Activated T-cell treated with anti-CD3 and anti-CD28 coated beads, Interleukin-2, amount 50 U/mL, for 4 hours (primary cell): ENCODE measurements around the gene NXF1. TPM values are rescaled to one million over a fixed set of nuclear protein-coding genes. Genes with fewer than 3 reads are reported as not detected.
A peak's percentile ranks its signal among the peaks of the same experiment; 100 is the strongest.
"Not testable (repeated sequence)": the region's sequence is repeated elsewhere in the genome, so short reads cannot be mapped to it uniquely, and the experiment has no call there.

Experiments
- ATAC-seq, 2 donors: fragments of 200-7000 bp; cut with Tn5 transposase; one replicate each; pipeline ENCODE4 v1.10.0; 2021
- DNase-seq: peaks from one replicate; pipeline ENCODE4 v3.0.0-alpha.2; 2020
- H3K27me3 Mint-ChIP-seq: one replicate; pipeline ENCODE4 v1.8.0; 2021; ENCODE audit warnings: low read depth, mixed read lengths
- H3K36me3 Mint-ChIP-seq: one replicate; pipeline ENCODE4 v1.8.0; 2022; ENCODE audit warnings: mixed read lengths; ENCODE audit not compliant: insufficient read depth
- H3K4me1 Mint-ChIP-seq: one replicate; pipeline ENCODE4 v1.8.0; 2021; ENCODE audit warnings: low read depth, mixed read lengths
- H3K4me3 Mint-ChIP-seq: one replicate; pipeline ENCODE4 v1.8.0; 2021; ENCODE audit warnings: mild to moderate bottlenecking, moderate library complexity, mixed read lengths
- H3K9me3 Mint-ChIP-seq: one replicate; pipeline ENCODE4 v1.8.0; 2021; ENCODE audit warnings: mixed read lengths
- total RNA-seq, 3 donors: library from RNA; stranded (reverse); gene quantifications; one replicate each; pipeline ENCODE4 v1.2.1, GENCODE V29; 2021

Gene NXF1
- 100 to 1,000 TPM; 138 to 180 (median 158) TPM for total RNA-seq

GRCh38 chr11:62805076-62805892 is at the start of gene NXF1:
NXF1 (minus strand) TSS chr11:62805440; CDS start chr11:62805356, 84 bp downstream.
- peaks cover 29% of the 10 kb centered on the region for H3K36me3 Mint-ChIP-seq

GRCh38 chr11:62854013-62854824 is 49.0 kb upstream of the NXF1 start:
- no peak for DNase-seq
- peaks cover 40% of the 10 kb centered on the region for H3K36me3 Mint-ChIP-seq
- peak overlapping the region; percentile 97 for H3K4me3 Mint-ChIP-seq
- H3K9me3 Mint-ChIP-seq = no peaks in the 10 kb centered on the region
- H3K4me1 Mint-ChIP-seq = peaks cover 47% of the 10 kb centered on the region
- no peak for ATAC-seq
- H3K27me3 Mint-ChIP-seq = no peaks in the 10 kb centered on the region

More at GRCh38 chr11:62805076-62805892, at the start of gene NXF1:
- no peaks in the 10 kb centered on the region for H3K27me3 Mint-ChIP-seq
- ATAC-seq (peak; percentile 79 to 82), DNase-seq (peak; percentile 95)
- peaks cover 27% of the 10 kb centered on the region for H3K4me1 Mint-ChIP-seq
- H3K4me3 Mint-ChIP-seq = peak within 1 kb of the TSS; percentile 100
- H3K9me3 Mint-ChIP-seq = no peaks in the 10 kb centered on the region

DNA sequence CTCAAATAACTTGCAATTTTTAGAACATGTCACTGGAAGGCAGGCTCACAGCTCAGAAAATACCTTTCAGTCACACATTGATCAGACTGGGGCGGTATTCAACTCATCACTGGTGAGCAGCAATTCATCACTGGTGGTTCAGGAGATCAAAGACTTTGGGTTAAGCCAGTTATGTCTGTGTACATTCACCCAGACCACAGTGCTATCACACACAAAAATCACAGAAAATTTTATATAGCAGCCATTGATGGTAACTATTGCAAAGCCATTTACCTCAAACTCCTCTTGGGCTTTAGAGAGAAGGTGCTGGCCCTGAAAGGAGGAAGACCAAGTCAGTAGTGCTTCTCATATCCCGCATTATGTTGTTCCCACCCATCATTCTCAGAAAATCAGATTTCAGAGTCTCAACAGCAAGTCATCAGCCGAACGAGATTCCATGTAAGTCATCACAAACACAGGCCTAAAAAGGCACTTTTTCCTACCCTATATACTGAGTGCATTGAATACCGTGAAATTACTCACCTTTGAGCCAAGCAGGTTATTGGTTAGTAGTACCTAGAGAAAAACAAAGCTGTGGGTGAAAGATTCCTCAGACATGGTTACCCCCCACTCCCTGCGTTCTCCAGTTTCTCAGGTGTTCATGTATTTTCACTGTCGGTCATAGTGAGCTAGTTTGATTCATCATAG is 48.2 kb upstream of the NXF1 start:
- Mint-ChIP-seq H3K4me1 (peaks cover 47% of the 10 kb centered on the region), H3K36me3 (peaks cover 40% of the 10 kb centered on the region)
- peak; percentile 6 to 16 for ATAC-seq

GRCh38 chr11:62852523-62853188 is 47.4 kb upstream of the NXF1 start:
- Mint-ChIP-seq H3K4me1 (peaks cover 41% of the 10 kb centered on the region), H3K9me3 (no peaks in the 10 kb centered on the region), H3K36me3 (peaks cover 40% of the 10 kb centered on the region), H3K4me3 (peak overlapping the region; percentile 97), H3K27me3 (no peaks in the 10 kb centered on the region)
- ATAC-seq (no peak), DNase-seq (no peak)

More for the DNA sequence above, 48.2 kb upstream of the NXF1 start:
- DNase-seq = no peak
- peak overlapping the region; percentile 97 for H3K4me3 Mint-ChIP-seq
- no peaks in the 10 kb centered on the region for H3K9me3 Mint-ChIP-seq
- no peaks in the 10 kb centered on the region for H3K27me3 Mint-ChIP-seq

- Mint-ChIP-seq H3K27me3 (no peaks in the 10 kb centered on the region), H3K4me1 (peaks cover 38% of the 10 kb centered on the region), H3K36me3 (peaks cover 40% of the 10 kb centered on the region), H3K4me3 (peak overlapping the region; percentile 97), H3K9me3 (no peaks in the 10 kb centered on the region)
- ATAC-seq = no peak
- DNase-seq = no peak
These were observed 46.7 kb upstream of the NXF1 start for GRCh38 chr11:62851807-62852522.

- peaks cover 35% of the 10 kb centered on the region for H3K4me1 Mint-ChIP-seq
- H3K4me3 Mint-ChIP-seq = peak overlapping the region; percentile 97
- peak; percentile 4 to 11 for ATAC-seq
- H3K9me3 Mint-ChIP-seq = no peaks in the 10 kb centered on the region
- H3K27me3 Mint-ChIP-seq = no peaks in the 10 kb centered on the region
- no peak for DNase-seq
- H3K36me3 Mint-ChIP-seq = peaks cover 40% of the 10 kb centered on the region
These were observed 45.9 kb upstream of the NXF1 start for GRCh38 chr11:62850911-62851806.

- DNase-seq (no peak), ATAC-seq (no peak)
- peaks cover 13% of the 10 kb centered on the region for H3K36me3 Mint-ChIP-seq
- H3K4me1 Mint-ChIP-seq = peaks cover 14% of the 10 kb centered on the region
- no peaks in the 10 kb centered on the region for H3K9me3 Mint-ChIP-seq
- H3K27me3 Mint-ChIP-seq = no peaks in the 10 kb centered on the region
- no peak overlapping the region for H3K4me3 Mint-ChIP-seq
These were observed 42.6 kb upstream of the NXF1 start for GRCh38 chr11:62847767-62848314.

- no peaks in the 10 kb centered on the region for H3K9me3 Mint-ChIP-seq
- H3K4me3 Mint-ChIP-seq = no peak overlapping the region
- H3K36me3 Mint-ChIP-seq = no peaks in the 10 kb centered on the region
- ATAC-seq (no peak), DNase-seq (no peak)
- no peaks in the 10 kb centered on the region for H3K27me3 Mint-ChIP-seq
- H3K4me1 Mint-ChIP-seq = no peaks in the 10 kb centered on the region
These were observed 40.9 kb upstream of the NXF1 start for GRCh38 chr11:62846177-62846576.

DNA sequence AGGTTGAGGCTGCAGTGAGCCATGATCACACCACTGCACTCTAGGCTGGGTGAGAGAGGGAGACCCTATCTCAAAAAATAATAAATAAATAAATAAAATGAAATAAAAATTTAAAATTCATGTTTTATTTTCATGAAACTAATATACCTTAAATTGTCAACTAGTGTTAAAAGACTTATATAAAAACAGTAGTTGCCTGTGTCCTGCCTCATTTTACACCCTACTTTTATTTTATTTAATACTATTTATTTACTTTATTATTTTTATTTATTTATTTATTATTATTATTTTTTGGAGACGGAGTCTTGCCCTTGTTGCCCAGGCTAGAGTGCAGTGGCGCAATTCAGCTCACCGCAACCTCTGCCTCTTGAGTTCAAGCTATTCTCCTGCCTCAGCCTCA is 38.9 kb upstream of the NXF1 start:
- no peak overlapping the region for H3K4me3 Mint-ChIP-seq
- H3K4me1 Mint-ChIP-seq = peaks cover 8% of the 10 kb centered on the region
- H3K36me3 Mint-ChIP-seq = peaks cover 3% of the 10 kb centered on the region
- no peak for DNase-seq
- no peak for ATAC-seq
- no peaks in the 10 kb centered on the region for H3K27me3 Mint-ChIP-seq
- no peaks in the 10 kb centered on the region for H3K9me3 Mint-ChIP-seq

DNA sequence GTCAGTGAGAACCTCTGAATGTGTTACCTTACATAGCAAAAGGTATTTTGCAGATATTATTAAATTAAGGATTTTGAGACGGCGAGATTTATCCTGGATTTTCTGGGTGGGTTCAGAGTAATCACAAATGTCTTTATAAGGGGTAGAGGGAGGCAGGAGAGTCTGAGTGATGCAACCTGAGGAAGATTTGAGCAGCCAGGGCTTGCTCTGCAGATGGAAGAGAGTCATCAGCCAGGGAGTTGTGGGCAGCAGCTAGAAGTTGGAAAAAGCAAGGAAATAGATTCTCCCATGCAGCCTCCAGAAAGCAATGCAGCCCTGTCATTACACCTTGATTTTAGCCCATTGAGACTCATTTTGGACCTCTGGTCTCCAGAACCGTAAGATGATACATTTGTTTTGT is 38.2 kb upstream of the NXF1 start:
- no peak for ATAC-seq
- Mint-ChIP-seq H3K4me3 (no peak overlapping the region), H3K9me3 (no peaks in the 10 kb centered on the region), H3K27me3 (no peaks in the 10 kb centered on the region), H3K36me3 (peaks cover 5% of the 10 kb centered on the region), H3K4me1 (peaks cover 12% of the 10 kb centered on the region)
- no peak for DNase-seq

- not testable (repeated sequence) for H3K36me3 Mint-ChIP-seq, H3K4me3 Mint-ChIP-seq, ATAC-seq, H3K27me3 Mint-ChIP-seq, DNase-seq, H3K9me3 Mint-ChIP-seq
- peaks cover 12% of the 10 kb centered on the region for H3K4me1 Mint-ChIP-seq
These were observed 37.7 kb upstream of the NXF1 start for GRCh38 chr11:62842891-62843290.

- Mint-ChIP-seq H3K36me3 (peaks cover 9% of the 10 kb centered on the region), H3K4me3 (no peak overlapping the region), H3K27me3 (no peaks in the 10 kb centered on the region), H3K4me1 (peaks cover 17% of the 10 kb centered on the region), H3K9me3 (no peaks in the 10 kb centered on the region)
- DNase-seq (peak; percentile 17), ATAC-seq (no peak)
These were observed 37.0 kb upstream of the NXF1 start for GRCh38 chr11:62842171-62842741.
